Thoracic aorta (tissue), 2 donors: Measurements from ENCODE around the gene TERB1. TPM values are rescaled to one million over a fixed set of nuclear protein-coding genes. Genes with fewer than 3 reads are reported as not detected.

Experiments
- ATAC-seq: fragments of 150-250 bp; one replicate; pipeline ENCODE4 v1.8.0; 2017; ENCODE audit warnings: low read depth; ENCODE audit not compliant: insufficient number of reproducible peaks, low FRiP score
- DNase-seq: peaks from one replicate; pipeline ENCODE4 v3.0.0-alpha.2; 2020; ENCODE audit warnings: low spot score
- H3K27ac ChIP-seq, 2 donors: fragments of 200-600 bp; sonication (generic); 1 replicate in 1 of 2; 2 replicates in 1 of 2; pipeline ENCODE4 v1.5.1; 2016; ENCODE audit warnings: mild to moderate bottlenecking in 2 of 2, moderate library complexity in 2 of 2
- H3K27me3 ChIP-seq: fragments of 200-600 bp; sonication (generic); replicated peaks from 2 replicates; pipeline ENCODE4 v1.6.0; 2016; ENCODE audit warnings: mild to moderate bottlenecking; ENCODE audit not compliant: insufficient read depth
- H3K36me3 ChIP-seq: fragments of 200-600 bp; sonication (generic); one replicate; pipeline ENCODE4 v1.5.1; 2016
- H3K4me1 ChIP-seq, 2 donors: fragments of 200-600 bp; sonication (generic); 1 replicate in 1 of 2; 2 replicates in 1 of 2; pipeline versions ENCODE4 v1.5.1 to v1.6.0; 2016; ENCODE audit warnings: low read depth in 2 of 2, mild to moderate bottlenecking in 1 of 2; ENCODE audit not compliant: control insufficient read depth in 1 of 2
- H3K4me3 ChIP-seq: fragments of 200-600 bp; sonication (generic); 2 replicates; pipeline ENCODE4 v1.5.1; 2016; ENCODE audit warnings: mild to moderate bottlenecking
- H3K9me3 ChIP-seq: fragments of 200-600 bp; sonication (generic); 2 replicates; pipeline ENCODE4 v1.5.1; 2016
- total RNA-seq, 2 donors: library from RNA; depleted of rRNA; stranded (reverse); fragments of >200 nt; gene quantifications; one replicate each; pipeline versions ENCODE4 v1.1.0 to v1.2.3, GENCODE V29; 2016
- TF ChIP-seq, protein P1 (sequence below): fragments of 200-600 bp; sonication (generic); IDR thresholded peaks from one replicate; pipeline ENCODE4 v1.5.1; 2019; ENCODE audit warnings: antibody characterized with exemption

Gene TERB1, protein sequence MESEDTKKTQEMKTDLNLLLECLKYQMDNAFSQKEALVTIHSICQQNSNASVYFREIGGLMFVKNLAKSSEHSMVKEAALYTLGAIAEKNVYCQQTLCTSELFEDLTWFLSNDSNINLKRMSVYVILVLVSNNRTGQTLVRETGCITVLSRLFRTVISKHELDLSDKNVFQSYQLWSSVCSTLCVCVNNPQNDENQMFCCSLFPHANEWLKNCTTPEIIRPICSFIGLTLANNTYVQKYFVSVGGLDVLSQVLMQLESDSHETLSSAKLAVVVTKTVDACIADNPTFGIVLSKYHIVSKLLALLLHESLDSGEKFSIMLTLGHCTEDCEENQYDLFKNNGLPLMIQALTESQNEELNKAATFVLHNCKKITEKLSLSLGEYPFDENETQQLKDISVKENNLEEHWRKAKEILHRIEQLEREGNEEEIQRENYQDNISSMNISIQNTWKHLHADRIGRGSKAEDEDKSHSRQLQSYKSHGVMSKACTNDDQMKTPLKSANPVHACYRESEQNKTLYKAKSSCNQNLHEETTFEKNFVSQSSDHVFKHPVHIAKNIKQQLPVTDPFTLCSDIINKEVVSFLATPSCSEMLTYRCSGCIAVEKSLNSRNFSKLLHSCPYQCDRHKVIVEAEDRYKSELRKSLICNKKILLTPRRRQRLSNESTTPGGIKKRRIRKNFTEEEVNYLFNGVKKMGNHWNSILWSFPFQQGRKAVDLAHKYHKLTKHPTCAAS
- not detected for total RNA-seq

DNA sequence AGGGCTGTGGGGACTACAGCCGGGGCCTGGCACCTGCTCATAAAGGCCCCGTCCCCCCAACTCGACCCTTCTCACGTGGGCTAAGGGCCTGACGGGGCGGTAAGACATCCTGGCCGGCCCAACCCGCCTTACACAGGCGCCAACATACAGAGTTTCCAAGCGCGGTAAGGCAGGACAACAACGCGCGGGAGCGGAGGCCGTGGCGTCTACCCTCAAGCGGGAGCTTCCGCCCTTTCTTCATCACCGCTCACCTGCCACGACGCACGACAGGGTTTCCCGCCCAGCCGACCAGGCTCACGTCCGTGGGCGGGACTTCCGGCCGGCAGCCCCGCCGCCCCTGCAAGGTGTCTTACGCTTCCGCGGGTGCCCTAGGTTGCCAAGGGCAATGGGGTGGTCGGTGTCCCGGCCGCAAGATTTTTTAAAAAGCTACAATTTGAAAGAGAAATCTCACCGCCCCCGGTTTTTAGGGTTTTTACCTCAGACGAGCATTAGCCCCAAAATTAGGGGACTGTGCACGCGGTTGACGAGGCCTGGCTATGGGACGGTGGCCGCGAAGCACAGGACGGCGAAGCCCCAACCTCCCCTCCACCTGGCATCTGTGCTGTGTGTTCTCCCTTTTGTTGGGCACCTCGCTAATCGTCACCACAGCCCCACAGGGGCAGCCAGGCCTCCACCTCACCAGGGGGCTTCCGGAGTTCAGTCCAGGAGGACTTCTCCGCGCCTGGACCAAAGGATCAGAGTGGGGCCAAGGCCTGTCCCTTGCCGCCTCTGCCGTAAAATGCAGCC lies at the start of gene TERB1:
Gene TERB1 (minus strand): TSS at position 265 of the 786 bp plus-strand sequence. CDS start 4,786 bp downstream, outside the sequence.
- Histone ChIP-seq H3K27ac (no peak within 1 kb of the TSS), H3K36me3 (peaks cover 29% of the 10 kb centered on the region), H3K4me1 (no peaks in the 10 kb centered on the region), H3K4me3 (no peak within 1 kb of the TSS), H3K9me3 (no peaks in the 10 kb centered on the region), H3K27me3 (no peaks in the 10 kb centered on the region)
- TF ChIP-seq, protein P1, sequence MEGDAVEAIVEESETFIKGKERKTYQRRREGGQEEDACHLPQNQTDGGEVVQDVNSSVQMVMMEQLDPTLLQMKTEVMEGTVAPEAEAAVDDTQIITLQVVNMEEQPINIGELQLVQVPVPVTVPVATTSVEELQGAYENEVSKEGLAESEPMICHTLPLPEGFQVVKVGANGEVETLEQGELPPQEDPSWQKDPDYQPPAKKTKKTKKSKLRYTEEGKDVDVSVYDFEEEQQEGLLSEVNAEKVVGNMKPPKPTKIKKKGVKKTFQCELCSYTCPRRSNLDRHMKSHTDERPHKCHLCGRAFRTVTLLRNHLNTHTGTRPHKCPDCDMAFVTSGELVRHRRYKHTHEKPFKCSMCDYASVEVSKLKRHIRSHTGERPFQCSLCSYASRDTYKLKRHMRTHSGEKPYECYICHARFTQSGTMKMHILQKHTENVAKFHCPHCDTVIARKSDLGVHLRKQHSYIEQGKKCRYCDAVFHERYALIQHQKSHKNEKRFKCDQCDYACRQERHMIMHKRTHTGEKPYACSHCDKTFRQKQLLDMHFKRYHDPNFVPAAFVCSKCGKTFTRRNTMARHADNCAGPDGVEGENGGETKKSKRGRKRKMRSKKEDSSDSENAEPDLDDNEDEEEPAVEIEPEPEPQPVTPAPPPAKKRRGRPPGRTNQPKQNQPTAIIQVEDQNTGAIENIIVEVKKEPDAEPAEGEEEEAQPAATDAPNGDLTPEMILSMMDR, result no peak
- no peak for ATAC-seq
- no peak for DNase-seq

DNA sequence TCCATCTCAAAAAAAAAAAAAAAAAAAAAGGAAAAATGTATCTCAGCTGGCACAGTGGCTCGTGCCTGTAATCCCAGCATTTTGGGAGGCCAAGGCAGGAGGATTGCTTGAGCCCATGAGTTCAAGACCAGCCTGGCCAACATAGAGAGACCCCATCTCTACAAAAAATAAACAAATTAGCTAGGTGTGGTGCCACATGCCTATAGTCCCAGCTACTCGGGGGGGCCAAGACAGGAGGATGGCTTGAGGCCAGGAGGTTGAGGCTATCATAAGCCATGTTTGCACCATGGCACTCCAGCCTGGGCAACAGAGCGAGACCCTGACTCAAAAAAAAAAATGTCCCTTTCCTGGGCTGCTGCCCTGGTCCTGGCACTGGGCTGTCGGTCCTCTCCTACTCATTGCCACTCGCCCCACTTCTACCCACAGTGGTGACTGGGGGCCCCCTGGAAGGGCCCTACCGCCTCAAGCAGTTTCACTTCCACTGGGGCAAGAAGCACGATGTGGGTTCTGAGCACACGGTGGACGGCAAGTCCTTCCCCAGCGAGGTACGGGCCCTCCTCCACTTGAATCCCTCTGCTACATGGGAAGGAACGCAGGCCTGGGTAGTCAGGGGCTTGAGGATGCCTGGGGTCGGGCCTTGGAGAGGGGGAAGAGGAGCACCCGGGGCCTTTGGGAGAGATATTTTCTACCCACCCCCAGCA lies 48.9 kb upstream of the TERB1 start:
- no peak overlapping the region for H3K27ac ChIP-seq
- no peaks in the 10 kb centered on the region for H3K36me3 ChIP-seq
- TF ChIP-seq, protein P1, result no peak
- no peak overlapping the region for H3K4me3 ChIP-seq
- no peak for DNase-seq
- H3K27me3 ChIP-seq, result peaks cover 1% of the 10 kb centered on the region
- ATAC-seq, result no peak
- H3K9me3 ChIP-seq, result no peaks in the 10 kb centered on the region
- peaks cover 0 to 8% of the 10 kb centered on the region in 2 donors for H3K4me1 ChIP-seq

DNA sequence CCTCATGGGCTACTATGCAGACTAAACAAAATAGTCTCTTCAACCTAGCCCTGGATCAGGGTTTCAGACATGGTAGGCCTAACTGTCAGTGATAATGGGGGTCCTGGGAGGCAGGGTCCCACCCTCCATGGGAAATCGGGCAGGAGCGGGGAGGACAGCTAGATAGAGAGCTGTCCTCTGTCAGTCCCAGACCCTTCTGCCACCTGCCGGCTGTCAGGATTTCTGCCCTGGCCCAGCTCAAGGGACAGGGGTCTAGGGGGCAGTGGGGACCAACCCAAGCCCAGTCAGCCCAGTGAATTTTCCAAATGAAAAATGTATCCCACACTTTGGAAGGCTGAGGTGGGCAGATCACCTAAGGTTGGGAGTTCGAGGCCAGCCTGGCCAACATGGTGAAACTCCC lies 48.2 kb upstream of the TERB1 start:
- Histone ChIP-seq H3K27ac (no peak overlapping the region), H3K9me3 (no peaks in the 10 kb centered on the region), H3K36me3 (no peaks in the 10 kb centered on the region), H3K4me1 (peaks cover 5 to 15% of the 10 kb centered on the region in 2 donors), H3K27me3 (peaks cover 4% of the 10 kb centered on the region), H3K4me3 (no peak overlapping the region)
- TF ChIP-seq, protein P1, result no peak
- DNase-seq, result no peak
- ATAC-seq, result no peak

DNA sequence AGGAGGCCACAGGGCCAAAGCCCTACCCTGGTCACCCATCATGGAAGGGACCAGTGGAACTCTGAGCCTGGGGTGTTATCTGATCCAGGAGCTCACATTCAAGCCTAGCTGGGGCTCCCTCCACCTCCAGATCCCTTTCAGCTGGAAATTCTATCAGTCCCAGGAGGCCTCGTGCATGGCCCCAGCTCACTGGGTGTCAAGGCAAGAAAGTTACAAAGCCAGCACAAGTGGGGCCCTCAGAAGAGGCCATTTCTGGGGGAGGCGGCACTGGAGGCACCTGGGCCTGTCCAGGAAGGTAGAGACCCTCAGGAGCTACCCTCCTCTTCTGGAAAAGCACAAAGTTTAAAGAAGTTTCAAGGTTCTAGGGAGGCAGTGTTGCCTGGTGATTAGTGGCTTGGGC lies 47.6 kb upstream of the TERB1 start:
- no peak for ATAC-seq
- Histone ChIP-seq H3K4me1 (peaks cover 11 to 21% of the 10 kb centered on the region in 2 donors), H3K4me3 (no peak overlapping the region), H3K9me3 (no peaks in the 10 kb centered on the region), H3K36me3 (no peaks in the 10 kb centered on the region), H3K27me3 (peaks cover 4% of the 10 kb centered on the region), H3K27ac (no peak overlapping the region)
- TF ChIP-seq, protein P1, result no peak
- no peak for DNase-seq
